Heart right ventricle (tissue), 16 donors: Measurements from ENCODE around the gene ANKRD39. TPM values are rescaled to one million over a fixed set of nuclear protein-coding genes. Genes with fewer than 3 reads are reported as not detected.

Experiments used
- ATAC-seq, 8 donors: fragments of 200-7000 bp; cut with Tn5 transposase; one replicate each; pipeline ENCODE4 v1.9.1; 2020; ENCODE audit warnings: mild to moderate bottlenecking in 8 of 8, moderate library complexity in 8 of 8, moderate number of reproducible peaks in 1 of 8
- DNase-seq, 2 donors: peaks; one replicate each; pipeline ENCODE4 v3.0.0-alpha.2; 2020
- H3K27ac ChIP-seq, 10 donors: fragments of 200-600 bp; sonication (generic) in 2 of 10; one replicate each; pipeline versions ENCODE4 v1.5.0 to v1.8.0; 2020 to 2022; ENCODE audit warnings: mild to moderate bottlenecking in 3 of 10
- H3K27me3 ChIP-seq, 7 donors: fragments of 200-600 bp; one replicate each; pipeline ENCODE4 v1.8.0; 2021 to 2022; ENCODE audit warnings: mild to moderate bottlenecking in 2 of 7
- H3K36me3 ChIP-seq, 9 donors: fragments of 200-600 bp; sonication (generic) in 1 of 9; one replicate each; pipeline versions ENCODE4 v1.5.0 to v1.8.0; 2020 to 2022; ENCODE audit warnings: mild to moderate bottlenecking in 2 of 9
- H3K4me1 ChIP-seq, 9 donors: fragments of 200-600 bp; sonication (generic) in 1 of 9; one replicate each; pipeline versions ENCODE4 v1.5.0 to v1.8.0; 2020 to 2022; ENCODE audit warnings: mild to moderate bottlenecking in 4 of 9
- H3K4me3 ChIP-seq, 10 donors: fragments of 200-600 bp; sonication (generic) in 2 of 10; one replicate each; pipeline versions ENCODE4 v1.5.0 to v1.8.0; 2020 to 2022; ENCODE audit warnings: mild to moderate bottlenecking in 7 of 10, moderate library complexity in 2 of 10
- H3K9me3 ChIP-seq, 11 donors: fragments of 200-600 bp in 10 of 11; sonication (generic) in 2 of 11; one replicate each; pipeline versions ENCODE4 v1.5.0 to v1.8.0; 2013 to 2022; ENCODE audit warnings: mild to moderate bottlenecking in 2 of 11, control low read depth in 1 of 11, moderate library complexity in 1 of 11
- CTCF ChIP-seq, 9 donors: fragments of 200-600 bp; sonication (generic) in 2 of 9; IDR thresholded peaks; one replicate each; pipeline versions ENCODE4 v1.5.0 to v1.8.0; 2021 to 2022; ENCODE audit warnings: antibody characterized with exemption in 9 of 9, mild to moderate bottlenecking in 5 of 9, moderate library complexity in 1 of 9
- WGBS, 2 donors: extraction: QIAGEN DNeasy Blood & Tissue Kit; methylation state at CpG; one replicate each; pipeline ENCODE4 v1.1.7; 2013; ENCODE audit warnings: inconsistent platforms in 1 of 2; 5-methylcytosine and 5-hydroxymethylcytosine counted together
- intact Hi-C, 10 donors: fragments of 100-400 bp; cut with DNase I; formaldehyde crosslinking; loops; one replicate each; pipeline versions ENCODE4 v1.11.1 to v1.14.2; 2022
- polyA plus RNA-seq, 2 donors: library from polyadenylated mRNA; stranded (reverse); fragments of 200-250 nt; gene quantifications; one replicate each; pipeline ENCODE4 v1.2.3, GENCODE V29; 2013
- total RNA-seq, 10 donors: library from RNA; stranded (reverse); fragmentation: NEBNext Ultra II Directional in 3 of 10; extraction: Animal tissue kit (Norgen Biotek cat#: 25700) in 3 of 10; gene quantifications; one replicate each; pipeline versions ENCODE4 v1.2.1 to v1.2.4, GENCODE V29; 2021 to 2023
- donor health status: Arrhythmogenic right ventricular cardiomyopathy.
- donor health status: ischemic (EF 13 %, LVEDD 7.1; RV severe dilation, severe dysfunction).
- donor health status: healthy with polysubstance abuse.
- donor health status: DM: no; HTN: yes; CAD: no.
- donor health status: DM: no; HTN: no; CAD: no.
- donor health status: ischemic (EF 25% LVEDD 6.9; RV normal size, moderate dysfunction).
- donor health status: ischemic (EF 25% LVEDD 5.7; RV mildly dilated, moderate dysfunction).
- donor health status: healthy.
- donor health status: DM: yes; HTN: yes; CAD: no.
- donor health status: Ischemic cardiomyopathy.
- donor health status: ischemic (EF 35%, LVEDD 5.7; RV mildly dilated, moderate dysfunction).
- donor health status: nonischemic (EF 11% LVEDD 7.7; RV severe dilation, severe dysfunction).
- donor health status: DM: yes; HTN: yes; CAD: no.
- donor health status: PGD.
- donor health status: ischemic (EF 29% LVEDD 5.4; RV normal size, mild dysfunction).
- donor health status: nonischemic (EF 23%, LVEDD 6.1; RV moderate dilation, normal function).

The ANKRD39 gene
- total and polyA plus RNA-seq, 12 donors: 14.2 to 26.5 (median 16.4) TPM

- Histone ChIP-seq H3K27me3 (peaks cover 0 to 6% (median 0%) of the 10 kb centered on the region in 7 donors), H3K9me3 (no peaks in the 10 kb centered on the region), H3K4me3 (peak overlapping the region; percentile 76 to 95 (median 80)), H3K36me3 (peaks cover 0 to 51% (median 21%) of the 10 kb centered on the region in 9 donors), H3K4me1 (peaks cover 18 to 55% (median 48%) of the 10 kb centered on the region in 9 donors), H3K27ac (peak overlapping the region in 9 of 10 donors; percentile 72 to 90 (median 85))
- intact Hi-C loops: loop anchor here in 7 of 10 donors (5.0 to 10.0 kb wide), 6 partner anchors 40 to 258 kb away; partner anchors contain the start of genes ANKRD36 (in 2 of the 7), CNNM3 (in 2 of the 7) and KANSL3 (in 1 of the 7)
- 17 to 22% methylated on average over 27 of the region's 27 CpGs for WGBS, 2 donors
- no peak for TF ChIP-seq CTCF (IDR thresholded peaks at IDR 0.05)
- DNase-seq (no peak), ATAC-seq (peak in 3 of 8 donors; percentile 0 to 1 (median 0))
These were observed 795 bp downstream of the ANKRD39 start for GRCh38 chr2:96856776-96857666.

GRCh38 chr2:96853321-96853720 is 4.5 kb downstream of the ANKRD39 start:
- WGBS, 2 donors: 95 to 96% methylated on average over 15 of the region's 15 CpGs
- intact Hi-C loops: loop anchor here in 2 of 10 donors (5.0 to 10.0 kb wide), 2 partner anchors 114 to 261 kb away; partner anchors contain the start of gene ANKRD36 (in 1 of the 2)
- no peak overlapping the region for H3K27ac ChIP-seq
- DNase-seq (no peak), ATAC-seq (no peak)
- no peaks in the 10 kb centered on the region for H3K9me3 ChIP-seq
- no peak overlapping the region for H3K4me3 ChIP-seq
- TF ChIP-seq CTCF (IDR thresholded peaks at IDR 0.05): no peak
- H3K27me3 ChIP-seq: no peaks in the 10 kb centered on the region
- H3K36me3 ChIP-seq: peaks cover 0 to 66% (median 21%) of the 10 kb centered on the region in 9 donors
- H3K4me1 ChIP-seq: peaks cover 5 to 18% (median 13%) of the 10 kb centered on the region in 9 donors

- 96 to 98% methylated on average over 6 of the region's 6 CpGs for WGBS, 2 donors
- DNase-seq: no peak
- intact Hi-C loops: loop anchor here in 2 of 10 donors (5.0 to 10.0 kb wide), 2 partner anchors 115 to 262 kb away; partner anchors contain the start of gene ANKRD36 (in 1 of the 2)
- Histone ChIP-seq H3K27ac (no peak overlapping the region), H3K36me3 (peaks cover 0 to 73% (median 21%) of the 10 kb centered on the region in 9 donors), H3K4me1 (peaks cover 5 to 16% (median 14%) of the 10 kb centered on the region in 9 donors), H3K27me3 (no peaks in the 10 kb centered on the region), H3K4me3 (no peak overlapping the region), H3K9me3 (no peaks in the 10 kb centered on the region)
- ATAC-seq: no peak
- TF ChIP-seq CTCF (IDR thresholded peaks at IDR 0.05): no peak
These were observed 5.1 kb downstream of the ANKRD39 start for GRCh38 chr2:96852667-96853066.

GRCh38 chr2:96848264-96848663 is 9.6 kb downstream of the ANKRD39 start:
- WGBS, 2 donors: 74 to 76% methylated on average over 9 of the region's 9 CpGs

More at GRCh38 chr2:96848264-96848663, 9.6 kb downstream of the ANKRD39 start:
- no peaks in the 10 kb centered on the region for H3K9me3 ChIP-seq
- H3K4me3 ChIP-seq: no peak overlapping the region
- no peak for TF ChIP-seq CTCF (IDR thresholded peaks at IDR 0.05)
- H3K4me1 ChIP-seq: peaks cover 0 to 12% (median 0%) of the 10 kb centered on the region in 9 donors
- intact Hi-C loops: no loop called here
- peaks cover 0 to 80% (median 26%) of the 10 kb centered on the region in 9 donors for H3K36me3 ChIP-seq
- no peak for DNase-seq
- peak in 2 of 8 donors; percentile 13 to 18 for ATAC-seq
- H3K27ac ChIP-seq: peak overlapping the region in 1 of 10 donors; percentile 21
- H3K27me3 ChIP-seq: no peaks in the 10 kb centered on the region
